NOMO-1 treated with DMSO at 0.1 percent for 48 hours (cell line): ENCODE data around the gene DUSP16.
"Not testable (repeated sequence)": the region's sequence is repeated elsewhere in the genome, so short reads cannot be mapped to it uniquely, and the experiment has no call there.

Source experiments
- DNase-seq: peaks from one replicate; lab custom pipeline; 2025; ENCODE audit not compliant: unreplicated experiment; lab: John Stamatoyannopoulos, UW

Gene DUSP16

DNA sequence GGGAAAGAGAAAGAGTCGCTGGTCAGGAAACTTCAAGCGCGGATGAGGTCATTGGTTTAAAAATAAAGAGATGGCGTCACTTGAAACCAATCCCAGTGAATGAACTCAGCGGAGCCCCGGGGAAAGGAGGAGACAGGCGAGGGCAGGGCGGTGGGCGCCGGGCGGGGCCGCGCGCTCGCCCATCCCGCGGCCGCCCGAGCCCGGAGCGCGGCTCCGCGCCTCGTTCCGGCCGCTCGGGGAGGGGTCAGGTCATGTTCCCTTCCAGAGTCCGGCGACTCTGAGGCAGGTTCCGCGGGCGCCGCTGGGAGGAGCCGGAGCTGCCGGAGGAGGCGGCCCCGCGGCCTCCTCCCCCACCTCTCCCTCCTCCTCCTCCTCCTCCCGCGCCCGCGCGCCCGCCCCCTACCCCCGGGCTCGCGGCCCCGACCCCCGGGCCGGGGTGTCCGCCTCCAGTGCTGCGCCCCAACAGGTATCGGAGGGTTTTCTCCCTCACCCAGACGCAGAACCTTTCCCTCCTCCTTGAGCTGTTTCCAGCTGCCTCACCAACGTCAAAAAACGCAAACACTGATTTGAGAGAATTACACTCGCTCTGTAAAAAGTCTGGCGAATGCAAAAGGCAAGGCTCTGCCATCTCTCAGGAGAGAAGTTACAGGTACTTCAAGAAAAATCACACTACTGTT lies at the start of gene DUSP16:
Gene DUSP16, minus strand, starts transcription at position 279 of the 677 bp plus-strand sequence. CDS start 41,765 bp downstream, outside the sequence.
- peak; percentile 66 for DNase-seq

DNA sequence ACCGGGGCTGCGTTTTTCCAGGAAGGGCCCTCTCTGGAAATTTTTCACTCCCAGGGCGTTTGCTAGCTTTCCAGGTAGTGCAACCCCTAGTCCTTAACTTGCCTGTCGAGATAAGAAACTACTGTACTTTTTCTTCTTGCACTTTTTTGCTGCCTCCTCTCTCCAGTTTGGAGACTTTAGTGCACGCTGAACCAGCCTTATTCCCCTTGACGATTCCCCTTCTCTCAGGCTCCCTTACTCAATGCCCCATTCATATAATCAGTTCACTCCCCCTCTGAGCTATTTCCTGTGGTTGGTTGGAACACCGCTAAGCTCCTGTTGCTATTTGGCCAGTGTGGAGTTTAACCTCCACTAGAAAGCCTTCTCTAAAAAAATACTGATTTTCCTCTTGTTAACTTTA lies 49.7 kb upstream of the DUSP16 start:
- DNase-seq = peak; percentile 32

- peak; percentile 92 for DNase-seq
Observed at GRCh38 chr12:12611512-12612306, 49.0 kb upstream of the DUSP16 start, which contains the start of gene CREBL2. CREBL2 (plus strand) TSS chr12:12611876; CDS start chr12:12612173, 297 bp downstream.

DNA sequence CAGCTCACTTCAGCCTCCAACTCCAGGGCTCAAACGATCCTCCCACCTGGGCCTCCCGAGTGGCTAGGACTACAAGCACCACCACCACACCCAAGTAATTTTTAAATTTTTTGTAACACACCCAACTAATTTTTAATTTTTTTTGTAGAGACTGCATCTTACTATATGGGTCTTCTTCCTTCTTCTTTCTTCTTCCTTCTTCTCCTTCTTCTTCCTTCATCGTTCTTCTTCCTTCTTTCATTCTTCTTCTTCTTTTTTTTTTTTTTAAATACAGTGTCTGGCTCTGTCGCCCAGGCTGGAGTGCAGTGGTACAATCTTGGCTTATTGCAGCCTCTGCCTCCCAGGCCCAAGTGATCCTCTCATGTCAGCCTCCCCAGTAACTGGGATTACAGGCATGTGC lies 48.0 kb upstream of the DUSP16 start:
- no peak for DNase-seq

DNA sequence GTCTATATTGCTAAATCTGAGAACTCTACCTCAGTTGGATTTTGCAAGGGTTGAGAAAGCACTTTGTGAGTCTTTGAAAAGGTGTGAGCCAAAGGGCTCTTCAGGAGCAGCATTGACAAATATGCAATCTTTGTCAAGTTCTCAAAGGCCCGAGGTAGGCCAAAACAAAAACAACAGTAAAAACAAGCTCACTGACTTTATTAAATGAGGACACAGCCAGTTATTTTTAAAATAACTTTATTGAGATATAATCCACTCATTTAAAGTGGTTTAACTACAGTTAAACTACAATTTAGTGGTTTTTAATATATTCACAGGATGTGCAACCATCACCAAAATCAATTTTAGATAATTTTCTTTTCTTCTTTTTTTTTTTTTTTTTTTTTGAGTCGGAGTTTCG lies 47.0 kb upstream of the DUSP16 start:
- no peak for DNase-seq

GRCh38 chr12:12608557-12608957 lies 45.9 kb upstream of the DUSP16 start:
- no peak for DNase-seq

DNA sequence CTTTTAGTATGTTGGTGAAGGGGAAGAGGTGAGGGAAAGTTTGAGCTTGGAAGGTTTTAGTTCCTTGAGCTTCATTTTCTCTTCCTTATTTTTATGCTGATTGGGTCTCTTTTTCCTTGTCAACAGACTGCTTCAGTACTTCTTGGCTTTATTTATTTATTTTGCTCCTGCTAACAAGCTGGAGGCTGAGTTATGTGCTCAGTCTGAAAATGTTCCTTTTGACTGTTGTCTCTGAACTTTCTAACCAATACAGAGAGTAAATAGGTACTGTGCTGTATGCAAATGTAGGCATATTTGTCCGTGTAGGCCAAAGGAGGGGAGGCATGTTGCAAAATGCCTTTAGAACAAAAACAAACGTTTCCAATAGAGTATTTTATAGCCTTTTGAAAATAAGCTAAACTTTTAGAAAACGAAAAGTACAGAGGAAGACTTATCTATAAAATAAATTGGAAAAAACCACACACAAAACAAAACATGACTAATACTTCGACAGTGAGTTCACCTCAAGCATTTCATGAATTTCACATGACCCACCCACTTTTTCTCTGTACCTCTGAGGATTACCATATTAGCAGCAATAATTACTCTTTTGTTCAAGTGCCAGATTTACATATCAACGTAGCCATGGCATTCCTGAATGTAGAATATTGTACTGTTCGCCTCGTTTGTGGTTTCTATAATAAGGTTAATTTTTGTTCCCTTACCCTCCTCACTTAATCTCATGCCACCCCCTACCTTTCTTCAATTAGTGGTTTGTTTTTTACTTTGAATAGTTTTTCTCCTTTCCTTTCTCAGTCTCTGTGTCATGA lies 44.3 kb upstream of the DUSP16 start:
- DNase-seq = peak; percentile 14

DNA sequence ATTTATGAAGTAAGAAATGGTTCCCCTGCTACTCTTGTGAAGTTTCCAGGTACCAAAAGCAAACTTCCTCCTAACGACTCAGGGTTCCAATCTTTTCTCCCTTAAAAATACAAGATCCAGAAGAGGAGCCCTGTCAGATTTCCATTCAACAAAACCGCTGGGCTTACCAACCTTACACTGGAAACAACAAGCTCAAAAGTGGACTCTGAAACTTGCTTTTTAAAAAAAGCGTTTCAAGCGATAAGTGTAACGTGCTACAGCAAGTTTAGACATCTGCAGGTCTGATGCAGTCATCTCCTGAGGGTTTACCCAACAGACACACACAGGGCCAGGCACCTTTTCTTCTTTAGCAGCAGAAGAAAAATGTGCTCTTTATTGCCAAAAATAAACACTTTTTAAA lies 42.1 kb upstream of the DUSP16 start:
- DNase-seq = no peak

DNA sequence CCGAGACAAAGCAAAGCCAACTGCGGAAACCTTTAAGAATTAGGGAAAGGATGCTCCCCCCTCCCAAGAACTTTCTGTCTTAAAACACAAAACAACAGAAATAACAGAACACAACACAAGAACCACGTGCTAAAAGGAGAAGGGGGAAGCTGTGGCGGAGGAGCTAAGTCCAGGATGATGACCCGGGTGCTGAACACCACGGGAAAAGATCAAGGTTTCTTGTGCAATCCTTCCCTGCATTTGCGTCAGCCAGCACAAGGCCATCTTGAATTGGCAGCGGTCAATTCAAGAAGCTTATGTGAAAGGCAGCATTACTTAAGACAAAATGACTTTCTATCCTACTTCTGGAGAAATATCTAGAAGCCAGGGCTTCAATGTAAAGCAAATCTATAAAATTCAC lies 38.0 kb upstream of the DUSP16 start:
- peak; percentile 61 for DNase-seq

DNA sequence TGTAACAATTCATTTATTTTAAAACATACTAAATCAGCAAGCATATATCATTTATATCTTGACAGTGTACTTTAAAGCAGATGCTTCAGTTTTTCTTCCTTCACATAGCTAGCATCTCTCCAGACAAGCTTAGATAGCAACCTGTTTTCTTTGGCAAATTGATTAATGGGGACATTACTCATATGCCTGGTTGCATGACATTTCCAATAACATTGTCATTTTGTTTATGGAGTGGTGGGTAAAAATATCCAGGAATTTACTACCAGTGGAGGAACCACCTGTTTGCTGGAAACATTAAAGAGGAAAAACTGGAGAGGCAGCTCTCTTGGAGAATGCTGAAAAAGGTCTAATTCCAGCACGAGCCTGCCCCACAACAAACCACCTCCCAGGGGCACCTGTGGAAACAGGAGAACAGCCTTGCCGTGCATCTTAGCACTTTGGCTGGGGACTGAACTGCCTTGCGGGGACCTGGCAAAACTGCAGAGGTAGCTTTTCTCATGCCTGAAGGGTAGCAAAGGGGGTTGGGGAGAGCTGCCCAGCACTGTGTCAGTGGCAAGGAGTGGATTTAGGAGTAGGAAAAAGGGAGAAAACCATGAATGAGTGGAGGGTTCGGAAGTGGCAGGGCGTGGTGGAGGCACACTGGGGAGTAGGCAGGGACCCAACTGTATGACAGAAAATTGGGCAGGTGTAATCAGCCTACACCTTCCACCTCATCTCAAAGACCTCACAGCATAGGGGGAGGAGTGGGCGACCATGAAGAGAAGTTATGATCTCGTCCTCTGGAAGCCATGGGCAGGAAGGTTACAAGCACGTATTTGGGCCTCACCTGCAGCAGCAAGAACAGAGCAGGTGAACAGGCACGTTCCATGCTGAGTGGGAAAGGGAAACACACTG lies 37.3 kb upstream of the DUSP16 start:
- no peak for DNase-seq

GRCh38 chr12:12598864-12599263 lies 36.2 kb upstream of the DUSP16 start:
- DNase-seq = no peak

GRCh38 chr12:12596598-12596997 lies 33.9 kb upstream of the DUSP16 start:
- not testable (repeated sequence) for DNase-seq

- DNase-seq = not testable (repeated sequence)
Observed at GRCh38 chr12:12595929-12596328, 33.3 kb upstream of the DUSP16 start.

- DNase-seq = no peak
Observed at GRCh38 chr12:12592930-12593329, 30.3 kb upstream of the DUSP16 start.

- no peak for DNase-seq
Observed at GRCh38 chr12:12590961-12591360, 28.3 kb upstream of the DUSP16 start.

- not testable (repeated sequence) for DNase-seq
Observed at GRCh38 chr12:12588436-12588835, 25.8 kb upstream of the DUSP16 start.

GRCh38 chr12:12587878-12588277 lies 25.2 kb upstream of the DUSP16 start:
- no peak for DNase-seq

- no peak for DNase-seq
Observed at GRCh38 chr12:12586879-12587675, 24.4 kb upstream of the DUSP16 start.

DNA sequence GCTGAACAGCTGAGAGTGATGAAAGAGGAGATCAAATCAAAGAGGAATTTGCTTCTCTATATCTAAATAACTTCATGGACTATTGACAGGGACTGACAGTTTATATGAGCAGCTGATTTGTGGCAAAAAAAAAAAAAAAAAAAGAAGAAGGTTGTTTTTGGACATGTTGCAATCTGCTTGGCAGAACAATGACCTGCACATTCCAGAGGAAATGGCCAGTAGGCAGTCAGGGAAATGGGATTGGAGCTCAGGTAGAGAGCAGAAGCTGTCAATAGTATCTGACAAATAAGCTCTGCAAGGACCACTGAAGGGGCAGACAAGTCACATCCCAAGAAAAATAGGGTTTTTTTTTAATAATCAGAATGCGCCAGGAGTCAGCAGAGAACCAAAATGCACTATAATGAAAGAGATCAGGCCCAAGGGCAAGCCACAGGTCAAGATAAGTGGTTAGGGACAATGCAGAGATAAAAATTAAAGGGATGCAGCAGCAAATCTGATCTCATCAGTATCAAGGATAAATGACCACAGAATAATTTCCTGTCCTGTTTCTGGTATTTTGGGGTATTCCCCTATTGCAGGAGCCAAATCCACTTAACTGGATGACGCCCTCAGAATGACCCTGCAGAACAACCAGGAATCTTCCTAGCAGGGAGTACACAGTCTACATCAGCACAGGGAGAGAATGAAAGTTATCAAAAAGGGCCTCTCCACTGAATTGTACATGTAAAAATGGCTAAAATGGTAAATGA lies 22.6 kb upstream of the DUSP16 start:
- no peak for DNase-seq
